WTC11 (cell line): ENCODE measurements around the gene GZF1. TPM values are rescaled to one million over a fixed set of nuclear protein-coding genes. Genes with fewer than 3 reads are reported as not detected.

ENCODE experiments used
- ATAC-seq: fragments of 200-7000 bp; cut with Tn5 transposase; 2 replicates; pipeline ENCODE4 v1.10.0; 2021; ENCODE audit warnings: mild to moderate bottlenecking, moderate library complexity
- CTCF ChIA-PET: fragments of 300-600 bp; sonication (Branson Sonifier 250); formaldehyde crosslinking; loops from one replicate; lab custom pipeline; 2021; ENCODE audit warnings: antibody characterized with exemption; lab: Charles Lee
- POLR2A ChIA-PET: fragments of 350-600 bp; sonication (Branson Sonifier 250); formaldehyde crosslinking; loops from one replicate; lab custom pipeline; 2021; ENCODE audit warnings: antibody characterized with exemption; lab: Charles Lee
- DNase-seq: peaks from one replicate; pipeline ENCODE4 v3.0.0; 2021; ENCODE audit warnings: low spot score
- H3K27ac Mint-ChIP-seq: 2 replicates; pipeline ENCODE4 v1.8.0; 2021; ENCODE audit warnings: mixed read lengths
- H3K27me3 Mint-ChIP-seq: 2 replicates; pipeline ENCODE4 v1.8.0; 2021; ENCODE audit warnings: low read depth, mild to moderate bottlenecking, moderate library complexity, mixed read lengths
- H3K36me3 Mint-ChIP-seq: 2 replicates; pipeline ENCODE4 v1.8.0; 2021; ENCODE audit warnings: mixed read lengths
- H3K4me1 Mint-ChIP-seq: 2 replicates; pipeline ENCODE4 v1.8.0; 2022; ENCODE audit warnings: mixed read lengths
- H3K4me3 Mint-ChIP-seq: 2 replicates; pipeline ENCODE4 v1.8.0; 2021; ENCODE audit warnings: mild to moderate bottlenecking, moderate library complexity, mixed read lengths
- H3K9me3 Mint-ChIP-seq: 2 replicates; pipeline ENCODE4 v1.8.0; 2021; ENCODE audit warnings: mixed read lengths
- ATF3 ChIP-seq: sonication (generic); formaldehyde crosslinking; conservative IDR thresholded peaks from 2 replicates; pipeline ENCODE4 v1.8.1; 2022; ENCODE audit warnings: mild to moderate bottlenecking, missing genetic modification reagents
- E2F1 ChIP-seq: sonication (generic); formaldehyde crosslinking; IDR thresholded peaks from 2 replicates; pipeline ENCODE4 v1.8.0; 2022; ENCODE audit warnings: mild to moderate bottlenecking, missing genetic modification reagents
- E2F5 ChIP-seq: sonication (generic); formaldehyde crosslinking; IDR thresholded peaks from 2 replicates; pipeline ENCODE4 v1.8.1; 2022; ENCODE audit warnings: mild to moderate bottlenecking, moderate library complexity, missing genetic modification reagents
- ERG ChIP-seq: fragments of 250-450 bp; sonication (Bioruptor Pico); IDR thresholded peaks from 2 replicates; pipeline ENCODE4 v1.8.0; 2021; ENCODE audit warnings: mild to moderate bottlenecking
- FOXJ3 ChIP-seq: sonication (generic); formaldehyde crosslinking; IDR thresholded peaks from 2 replicates; pipeline ENCODE4 v1.9.0; 2021; ENCODE audit warnings: missing genetic modification reagents, mild to moderate bottlenecking, borderline replicate concordance
- GABPB1 ChIP-seq: sonication (generic); formaldehyde crosslinking; IDR thresholded peaks from 2 replicates; pipeline ENCODE4 v1.8.1; 2023; ENCODE audit warnings: mild to moderate bottlenecking, missing genetic modification reagents
- HMGA2 ChIP-seq: fragments of 250-450 bp; sonication (Bioruptor Pico); IDR thresholded peaks from 2 replicates; pipeline ENCODE4 v1.4.0; 2021; ENCODE audit warnings: mild to moderate bottlenecking, moderate library complexity
- KAT7 ChIP-seq: sonication (generic); formaldehyde crosslinking; IDR thresholded peaks from 2 replicates; pipeline ENCODE4 v1.8.1; 2023; ENCODE audit warnings: missing genetic modification reagents, mild to moderate bottlenecking, borderline replicate concordance
- MXD4 ChIP-seq: fragments of 250-450 bp; sonication (Bioruptor Pico); IDR thresholded peaks from 2 replicates; pipeline ENCODE4 v1.8.0; 2021; ENCODE audit warnings: mild to moderate bottlenecking, moderate library complexity, borderline replicate concordance
- NR1H2 ChIP-seq: sonication (generic); formaldehyde crosslinking; IDR thresholded peaks from 2 replicates; pipeline ENCODE4 v1.9.0; 2021; ENCODE audit warnings: mild to moderate bottlenecking, moderate library complexity, missing genetic modification reagents
- OVOL2 ChIP-seq: fragments of 250-450 bp; sonication (Bioruptor Pico); IDR thresholded peaks from 2 replicates; pipeline ENCODE4 v1.9.0; 2021; ENCODE audit warnings: mild to moderate bottlenecking, borderline replicate concordance
- PRDM15 ChIP-seq: sonication (generic); formaldehyde crosslinking; IDR thresholded peaks from 2 replicates; pipeline ENCODE4 v1.8.0; 2022; ENCODE audit warnings: missing genetic modification reagents
- ZMAT4 ChIP-seq: fragments of 250-450 bp; sonication (Bioruptor Pico); IDR thresholded peaks from 2 replicates; pipeline ENCODE4 v1.9.0; 2021; ENCODE audit warnings: mild to moderate bottlenecking
- ZNF138 ChIP-seq: sonication (generic); formaldehyde crosslinking; conservative IDR thresholded peaks from 2 replicates; pipeline ENCODE4 v1.8.1; 2022; ENCODE audit warnings: mild to moderate bottlenecking, moderate library complexity, missing genetic modification reagents
- ZNF232 ChIP-seq: sonication (generic); formaldehyde crosslinking; IDR thresholded peaks from 2 replicates; pipeline ENCODE4 v1.8.0; 2022; ENCODE audit warnings: mild to moderate bottlenecking, missing genetic modification reagents
- ZNF416 ChIP-seq: fragments of 250-450 bp; sonication (Bioruptor Pico); IDR thresholded peaks from 2 replicates; pipeline ENCODE4 v1.9.0; 2021; ENCODE audit warnings: mild to moderate bottlenecking, inconsistent platforms
- ZNF423 ChIP-seq: fragments of 250-450 bp; sonication (Bioruptor Pico); IDR thresholded peaks from 2 replicates; pipeline ENCODE4 v2.1.2; 2022; ENCODE audit warnings: mild to moderate bottlenecking, moderate library complexity
- ZNF425 ChIP-seq: fragments of 250-450 bp; sonication (Bioruptor Pico); conservative IDR thresholded peaks from 2 replicates; pipeline ENCODE4 v1.9.0; 2021; ENCODE audit warnings: mild to moderate bottlenecking
- ZNF512 ChIP-seq: sonication (generic); formaldehyde crosslinking; IDR thresholded peaks from 2 replicates; pipeline ENCODE4 v1.8.1; 2022; ENCODE audit warnings: missing genetic modification reagents, borderline replicate concordance
- total RNA-seq: library from RNA; stranded (reverse); gene quantifications from 3 replicates; pipeline ENCODE4 v1.2.3, GENCODE V29; 2021

GZF1 gene
- total RNA-seq, 1 experiment from 2014 or later = 9.5 TPM

- TF ChIP-seq KAT7 (CRISPR knock-in tag) = no peak
- no peak for TF ChIP-seq MXD4 (CRISPR knock-in tag)
Observed at GRCh38 chr20:23318347-23318746, 43.6 kb upstream of the GZF1 start (continued).

- no peak for ATAC-seq
- no peaks in the 10 kb centered on the region; the same call in 1 of the 2 replicates for H3K36me3 Mint-ChIP-seq
- DNase-seq = no peak
- ChIA-PET CTCF (interaction anchor here (0.8 to 1.5 kb wide), 10 partner anchors 15 to 629 kb away, joined by 3 to 8 read pairs (median 4); no protein-coding TSS in a partner anchor), POLR2A (no interaction called here)
- H3K27me3 Mint-ChIP-seq = no peaks in the 10 kb centered on the region
- H3K4me3 Mint-ChIP-seq = no peak overlapping the region
- H3K27ac Mint-ChIP-seq = no peak overlapping the region
- TF ChIP-seq ZNF416 (no peak), E2F5 (no peak), ZNF232 (CRISPR knock-in tag) (no peak), ZMAT4 (CRISPR knock-in tag) (no peak), OVOL2 (CRISPR knock-in tag) (no peak)
- H3K9me3 Mint-ChIP-seq = peaks cover 12% of the 10 kb centered on the region
- H3K4me1 Mint-ChIP-seq = peaks cover 4% of the 10 kb centered on the region
Observed at GRCh38 chr20:23320317-23320716, 41.7 kb upstream of the GZF1 start.

- POLR2A ChIA-PET = no interaction called here
- peak; percentile 60 for ATAC-seq
- Mint-ChIP-seq H3K9me3 (peaks cover 13% of the 10 kb centered on the region), H3K4me3 (no peak overlapping the region), H3K27me3 (0 out of 2 replicates have a peak, but pooled peaks cover 2% of the 10 kb centered on the region), H3K27ac (no peak overlapping the region), H3K4me1 (peaks cover 8% of the 10 kb centered on the region), H3K36me3 (no peaks in the 10 kb centered on the region)
- TF ChIP-seq ERG (CRISPR knock-in tag) (no peak), ZNF423 (peak; percentile 40; the same call in 1 of the 2 replicates)
- DNase-seq = no peak
- CTCF ChIA-PET = interaction anchor here (0.5 to 1.2 kb wide), 3 partner anchors 12 to 124 kb away, joined by 3 to 4 read pairs (median 3); no protein-coding TSS in a partner anchor
Observed at GRCh38 chr20:23325107-23325506, 36.9 kb upstream of the GZF1 start.

- no peak for ATAC-seq
- peaks cover 8% of the 10 kb centered on the region for H3K4me1 Mint-ChIP-seq
- no peak overlapping the region for H3K4me3 Mint-ChIP-seq
- ChIA-PET CTCF (interaction anchor here (0.8 to 1.0 kb wide), 3 partner anchors 10 to 92 kb away, joined by 3 to 5 read pairs (median 3); no protein-coding TSS in a partner anchor), POLR2A (no interaction called here)
- no peak for DNase-seq
- H3K36me3 Mint-ChIP-seq = no peaks in the 10 kb centered on the region
- H3K27ac Mint-ChIP-seq = no peak overlapping the region
- peaks cover 15% of the 10 kb centered on the region for H3K9me3 Mint-ChIP-seq
- H3K27me3 Mint-ChIP-seq = 0 out of 2 replicates have a peak, but pooled peaks cover 2% of the 10 kb centered on the region
- TF ChIP-seq ZNF138 (no peak), HMGA2 (CRISPR knock-in tag) (no peak), GABPB1 (CRISPR knock-in tag) (no peak), PRDM15 (CRISPR knock-in tag) (no peak), NR1H2 (CRISPR knock-in tag) (no peak), E2F1 (CRISPR knock-in tag) (no peak), ZNF512 (CRISPR knock-in tag) (no peak), FOXJ3 (CRISPR knock-in tag) (no peak), ZNF425 (CRISPR knock-in tag) (no peak), ATF3 (CRISPR knock-in tag) (no peak)
Observed at GRCh38 chr20:23326774-23327173, 35.2 kb upstream of the GZF1 start.
